OCI-LY7 (cell line): ENCODE data around the gene LRP8. TPM values are rescaled to one million over a fixed set of nuclear protein-coding genes. Genes with fewer than 3 reads are reported as not detected.

Experiments
- BruUV-seq: library from RNA; stranded (reverse); fragments of 400-500 nt; replicated peaks from 2 replicates; lab custom pipeline; 2021; lab: Mats Ljungman, UMichigan
- CTCF ChIA-PET: fragments of 300-600 bp; sonication (Branson Sonifier 250); formaldehyde crosslinking; loops from one replicate; lab custom pipeline; 2022; ENCODE audit warnings: antibody characterized with exemption; ENCODE audit not compliant: unreplicated experiment; lab: Charles Lee
- POLR2A ChIA-PET: fragments of 300-600 bp; sonication (Branson Sonifier 250); formaldehyde crosslinking; loops from one replicate; lab custom pipeline; 2022; ENCODE audit warnings: antibody characterized with exemption; lab: Charles Lee
- DNase-seq: peaks from one replicate; pipeline ENCODE4 v3.0.0-alpha.2; 2015; ENCODE audit warnings: low spot score
- H2AFZ ChIP-seq: fragments of 200-600 bp; sonication (generic), shearing (Covaris generic); 2 replicates; pipeline ENCODE4 v1.6.1; 2014; ENCODE audit warnings: mild to moderate bottlenecking, antibody characterized with exemption, low read length, moderate library complexity
- H3K27ac ChIP-seq: fragments of 200-600 bp; sonication (generic); 2 replicates; pipeline ENCODE4 v1.5.1; 2014; ENCODE audit warnings: mixed run types, low read depth, mild to moderate bottlenecking, moderate library complexity, low read length, inconsistent platforms; ENCODE audit not compliant: poor library complexity, severe bottlenecking
- H3K36me3 ChIP-seq: fragments of 200-600 bp; sonication (generic); 2 replicates; pipeline ENCODE4 v1.6.1; 2014; ENCODE audit warnings: mild to moderate bottlenecking, antibody characterized with exemption, low read length, moderate library complexity, mixed read lengths; ENCODE audit not compliant: insufficient read depth
- H3K4me1 ChIP-seq: fragments of 200-600 bp; sonication (generic); 2 replicates; pipeline ENCODE4 v1.5.1; 2014; ENCODE audit warnings: mild to moderate bottlenecking, low read length; ENCODE audit not compliant: insufficient read depth, poor library complexity, severe bottlenecking
- H3K4me2 ChIP-seq: fragments of 200-600 bp; sonication (generic); 2 replicates; pipeline ENCODE4 v1.6.1; 2014; ENCODE audit warnings: mild to moderate bottlenecking, low read length
- H3K4me3 ChIP-seq: fragments of 200-600 bp; sonication (generic); 2 replicates; pipeline ENCODE4 v1.5.1; 2014; ENCODE audit warnings: mild to moderate bottlenecking, low read depth, low read length; ENCODE audit not compliant: poor library complexity, severe bottlenecking
- H3K79me2 ChIP-seq: fragments of 200-600 bp; sonication (generic); 2 replicates; pipeline ENCODE4 v1.6.1; 2016; ENCODE audit warnings: low read depth, mild to moderate bottlenecking, low read length, moderate library complexity, mixed read lengths; ENCODE audit not compliant: insufficient read depth
- H3K9me2 ChIP-seq: fragments of 200-600 bp; sonication (generic); 2 replicates; pipeline ENCODE4 v1.6.1; 2016; ENCODE audit warnings: mild to moderate bottlenecking, low read length, mixed read lengths; ENCODE audit not compliant: insufficient read depth
- H3K9me3 ChIP-seq: fragments of 200-600 bp; sonication (generic); 2 replicates; pipeline ENCODE4 v1.6.1; 2014; ENCODE audit warnings: mild to moderate bottlenecking, mixed run types, low read length, mixed read lengths
- H4K20me1 ChIP-seq: fragments of 200-600 bp; sonication (generic); 2 replicates; pipeline ENCODE4 v1.6.1; 2014; ENCODE audit warnings: mild to moderate bottlenecking, antibody characterized with exemption, low read length, moderate library complexity, mixed read lengths; ENCODE audit not compliant: insufficient read depth
- CTCF ChIP-seq: fragments of 200-600 bp; sonication (generic); conservative IDR thresholded peaks from 2 replicates; pipeline ENCODE4 v1.5.1; 2014; ENCODE audit warnings: mild to moderate bottlenecking, antibody characterized with exemption, low read length, moderate library complexity, mixed read lengths
- EZH2phosphoT487 ChIP-seq: fragments of 200-600 bp; sonication (generic); IDR thresholded peaks from 2 replicates; pipeline ENCODE4 v1.6.1; 2018; ENCODE audit warnings: low read depth, borderline replicate concordance, mild to moderate bottlenecking, mixed run types, antibody characterized with exemption, low read length, moderate library complexity, mixed read lengths
- intact Hi-C: fragments of 100-400 bp; cut with micrococcal nuclease; formaldehyde crosslinking; loops from one replicate; pipeline ENCODE4 v1.10.0; 2022; ENCODE audit not compliant: unreplicated experiment
- total RNA-seq, 2 experiments: library from RNA; depleted of rRNA in 1 of 2; stranded (reverse); fragments of >200 nt in 1 of 2; shearing (Covaris generic) in 1 of 2; gene quantifications; 2 replicates each; pipeline ENCODE4 v1.2.3, GENCODE V29; 2014 to 2022

Gene LRP8
- total RNA-seq, 2 experiments from 2014 or later: 65.6 to 70.0 TPM

GRCh38 chr1:53339736-53340635 lies 12.1 kb upstream of the LRP8 start:
- TF ChIP-seq CTCF (no peak), EZH2phosphoT487 (no peak)
- Histone ChIP-seq H4K20me1 (no peaks in the 10 kb centered on the region), H3K4me1 (peaks cover under 1% of the 10 kb centered on the region), H3K4me2 (no peak overlapping the region), H3K27ac (no peak overlapping the region), H3K36me3 (no peaks in the 10 kb centered on the region), H3K4me3 (no peak overlapping the region), H2AFZ (no peak overlapping the region), H3K79me2 (no peaks in the 10 kb centered on the region), H3K9me3 (no peaks in the 10 kb centered on the region), H3K9me2 (no peaks in the 10 kb centered on the region)
- no TSS peak for BruUV-seq
- no peak for DNase-seq
- intact Hi-C loops: no loop called here
- ChIA-PET CTCF (no interaction called here), POLR2A (no interaction called here)

DNA sequence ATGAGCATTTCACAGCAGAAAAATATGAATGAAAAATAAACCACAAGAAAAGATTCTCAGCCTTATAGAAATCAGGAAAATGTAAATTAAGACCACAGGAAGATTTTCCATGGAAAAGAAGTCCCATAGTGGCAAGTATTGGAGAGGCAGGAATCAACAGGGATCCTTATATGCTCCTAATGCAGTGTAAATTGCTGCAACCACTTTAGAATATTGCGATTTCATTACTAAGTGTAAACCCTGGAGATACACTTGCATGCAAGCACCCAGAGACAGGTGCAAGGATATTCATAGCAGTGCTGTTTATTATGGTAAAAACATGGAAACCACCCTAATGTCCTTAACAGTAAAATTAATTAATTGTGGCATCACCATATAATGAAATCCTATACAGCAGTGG lies 10.6 kb upstream of the LRP8 start:
- no peak overlapping the region for H3K4me3 ChIP-seq
- H3K9me2 ChIP-seq: no peaks in the 10 kb centered on the region
- H3K27ac ChIP-seq: no peak overlapping the region
- BruUV-seq: no TSS peak
- peaks cover 7% of the 10 kb centered on the region for H3K4me1 ChIP-seq
- TF ChIP-seq EZH2phosphoT487: no peak
- TF ChIP-seq CTCF: no peak
- no peaks in the 10 kb centered on the region for H3K36me3 ChIP-seq
- intact Hi-C loops: no loop called here
- DNase-seq: no peak
- no peaks in the 10 kb centered on the region for H3K9me3 ChIP-seq
- no peak overlapping the region for H3K4me2 ChIP-seq
- H2AFZ ChIP-seq: no peak overlapping the region
- CTCF ChIA-PET: no interaction called here
- POLR2A ChIA-PET: no interaction called here
- H4K20me1 ChIP-seq: no peaks in the 10 kb centered on the region
- no peaks in the 10 kb centered on the region for H3K79me2 ChIP-seq

DNA sequence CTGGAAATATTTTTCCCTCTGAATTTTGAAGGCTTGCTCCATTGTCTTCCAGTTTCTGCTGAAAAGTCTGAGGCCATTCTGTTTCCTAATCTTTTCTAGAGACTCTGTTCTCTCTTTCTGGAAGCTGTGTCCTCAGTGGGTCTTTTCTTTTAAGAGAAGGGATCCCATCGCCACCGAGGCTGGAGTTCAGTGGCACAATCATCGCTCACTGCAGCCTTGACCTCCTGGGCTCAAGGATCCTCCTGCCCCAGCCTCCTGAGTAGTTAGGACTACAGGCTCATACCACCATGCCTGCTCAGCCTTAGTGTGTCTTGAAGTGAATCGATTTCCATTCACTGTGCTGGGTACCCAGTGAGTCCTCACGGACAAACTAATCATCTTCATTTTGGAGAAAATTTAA lies 9.6 kb upstream of the LRP8 start:
- ChIA-PET CTCF (no interaction called here), POLR2A (no interaction called here)
- Histone ChIP-seq H3K4me3 (no peak overlapping the region), H3K36me3 (no peaks in the 10 kb centered on the region), H3K9me3 (no peaks in the 10 kb centered on the region), H4K20me1 (no peaks in the 10 kb centered on the region), H3K4me1 (peaks cover 7% of the 10 kb centered on the region), H2AFZ (no peak overlapping the region), H3K79me2 (no peaks in the 10 kb centered on the region), H3K9me2 (no peaks in the 10 kb centered on the region), H3K4me2 (no peak overlapping the region), H3K27ac (no peak overlapping the region)
- TF ChIP-seq CTCF (no peak), EZH2phosphoT487 (no peak)
- no TSS peak for BruUV-seq
- intact Hi-C loops: no loop called here
- DNase-seq: no peak
